Eye (tissue), 1 donor: ENCODE measurements around the gene EPS8L3.
"Not testable (repeated sequence)": the region's sequence is repeated elsewhere in the genome, so short reads cannot be mapped to it uniquely, and the experiment has no call there.

Experiments
- DNase-seq: peaks from one replicate; pipeline ENCODE4 v3.0.0-alpha.2; 2015

EPS8L3 gene

DNA sequence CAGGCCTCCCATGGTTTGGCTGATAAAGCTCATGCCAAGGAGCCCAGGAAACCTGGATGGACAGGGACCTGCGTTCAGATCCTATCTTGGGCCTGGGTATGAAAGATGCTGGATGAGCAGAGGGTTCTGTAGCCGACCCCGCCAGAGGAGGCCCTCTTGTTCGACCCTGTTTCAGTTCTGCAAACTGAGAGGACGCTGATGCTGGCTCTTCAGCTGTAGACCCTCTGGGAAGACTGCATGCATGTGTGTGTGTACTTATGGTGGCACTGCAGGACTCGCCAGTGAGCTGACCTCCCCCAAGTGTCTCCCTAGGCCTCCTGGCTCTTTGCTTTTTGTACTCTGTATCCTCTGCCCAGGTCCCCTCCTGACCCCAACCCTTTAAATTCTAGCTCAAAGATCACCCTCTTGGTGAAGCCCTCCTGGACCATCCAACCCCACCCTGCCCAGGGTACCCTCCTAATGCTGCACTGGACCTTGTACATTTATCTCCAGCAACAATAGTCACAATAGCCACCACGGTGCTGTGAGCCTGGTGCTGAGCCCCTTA is 1.6 kb downstream of the EPS8L3 start:
- no peak for DNase-seq

GRCh38 chr1:109761227-109762038 is 2.3 kb downstream of the EPS8L3 start:
- peak; percentile 50 for DNase-seq

GRCh38 chr1:109760581-109761226 is 3.0 kb downstream of the EPS8L3 start:
- DNase-seq: no peak

DNA sequence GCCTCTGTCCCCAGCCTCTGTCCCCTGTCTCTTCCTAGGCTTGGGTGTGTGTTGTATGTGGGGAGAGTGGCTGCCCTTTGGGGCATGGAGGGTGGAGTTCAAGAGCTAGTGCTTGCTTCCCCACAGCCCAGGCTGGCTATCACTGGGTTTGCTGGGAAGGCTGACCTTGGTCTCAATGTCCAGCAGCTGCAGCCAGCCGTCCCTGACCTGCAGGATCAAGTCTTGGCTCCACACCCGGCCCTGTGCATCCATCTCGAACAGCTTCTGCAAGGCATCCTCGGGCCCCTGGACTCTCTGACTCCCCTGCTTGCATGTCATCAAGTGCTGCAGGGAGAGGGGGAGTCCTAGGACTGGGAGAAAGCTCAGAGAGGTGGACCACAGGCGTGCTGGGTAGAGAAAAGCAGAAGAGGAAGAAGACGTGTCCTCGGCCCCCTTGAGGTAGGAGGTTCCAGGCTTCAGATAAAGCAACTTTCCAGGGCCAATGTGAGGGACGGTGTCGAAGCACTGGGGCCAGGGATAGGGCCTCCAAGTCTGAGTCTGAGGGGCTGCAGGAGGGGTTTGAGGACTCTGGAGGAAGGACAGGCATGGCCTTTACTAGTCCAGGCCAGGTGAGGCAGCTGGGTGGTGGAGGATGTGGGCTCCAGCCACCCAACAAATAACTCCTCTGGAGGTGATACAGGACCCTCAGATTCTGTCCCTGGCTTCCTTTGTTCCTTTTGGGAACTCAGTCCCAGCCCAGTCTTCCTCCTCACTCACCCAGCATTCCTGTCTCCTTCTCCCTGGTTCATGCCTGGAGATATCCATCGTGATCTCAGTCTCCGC is 4.0 kb downstream of the EPS8L3 start:
- no peak for DNase-seq

DNA sequence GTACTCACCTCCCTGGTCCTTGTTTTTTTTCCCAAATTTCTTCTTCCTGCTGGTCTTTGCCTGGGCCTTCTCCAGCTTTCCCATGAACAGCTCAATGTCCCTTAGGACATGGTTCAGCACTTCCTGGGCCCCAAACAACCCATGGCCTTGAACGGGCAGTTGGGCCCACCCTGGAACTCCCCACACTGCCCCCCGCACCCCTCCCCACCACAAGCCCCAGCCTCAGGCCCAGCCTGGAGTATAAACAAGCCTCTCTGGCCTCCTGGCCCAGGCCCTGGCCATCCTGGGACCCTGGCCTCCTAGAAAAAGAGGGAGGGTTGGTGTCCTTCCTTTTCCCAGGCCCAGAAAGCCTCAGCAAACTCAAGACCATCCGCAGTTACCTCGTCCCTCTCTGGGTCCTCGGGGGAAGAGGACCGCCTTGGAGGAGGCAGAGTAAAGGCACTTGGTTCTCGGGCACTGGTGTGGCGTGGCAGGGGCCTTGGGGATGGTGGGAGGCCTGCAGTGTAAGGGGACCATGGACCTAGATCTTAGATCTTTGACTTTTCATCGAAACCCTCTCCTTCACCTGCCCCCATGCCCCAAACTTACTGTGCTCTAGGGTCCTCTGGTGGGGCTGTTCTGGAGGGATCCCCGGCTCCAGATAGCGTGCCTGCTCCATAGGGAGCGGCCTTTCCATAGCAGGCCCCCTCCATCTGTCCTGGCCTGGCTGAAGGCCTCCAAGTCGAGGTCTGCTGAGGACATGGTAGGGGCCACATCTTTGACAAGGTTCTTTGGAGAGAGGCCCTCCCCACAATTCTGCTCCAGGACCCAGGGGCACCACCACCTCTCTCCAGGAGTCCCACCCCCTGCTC is 5.6 kb downstream of the EPS8L3 start:
- DNase-seq: no peak

GRCh38 chr1:109756848-109757521 is 6.7 kb downstream of the EPS8L3 start:
- no peak for DNase-seq

DNA sequence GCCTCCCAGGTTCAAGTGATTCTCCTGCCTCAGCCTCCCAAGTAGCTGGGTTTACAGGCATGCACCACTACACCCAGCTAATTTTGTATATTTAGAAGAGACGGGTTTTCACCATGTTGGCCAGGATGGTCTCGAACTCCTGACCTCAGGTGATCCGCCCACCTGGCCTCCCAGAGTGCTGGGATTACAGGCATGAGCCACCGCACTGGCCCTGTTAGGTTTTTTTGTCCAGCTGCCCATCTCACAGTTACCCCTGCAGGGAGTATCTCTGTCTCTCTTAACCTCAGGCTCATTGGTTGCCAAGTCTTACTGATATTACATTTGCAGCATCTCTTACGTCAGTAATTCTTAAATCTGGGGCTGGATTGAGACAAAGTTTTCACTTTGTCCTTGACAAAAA is 7.4 kb downstream of the EPS8L3 start:
- not testable (repeated sequence) for DNase-seq

GRCh38 chr1:109754738-109755137 is 9.0 kb downstream of the EPS8L3 start:
- no peak for DNase-seq

DNA sequence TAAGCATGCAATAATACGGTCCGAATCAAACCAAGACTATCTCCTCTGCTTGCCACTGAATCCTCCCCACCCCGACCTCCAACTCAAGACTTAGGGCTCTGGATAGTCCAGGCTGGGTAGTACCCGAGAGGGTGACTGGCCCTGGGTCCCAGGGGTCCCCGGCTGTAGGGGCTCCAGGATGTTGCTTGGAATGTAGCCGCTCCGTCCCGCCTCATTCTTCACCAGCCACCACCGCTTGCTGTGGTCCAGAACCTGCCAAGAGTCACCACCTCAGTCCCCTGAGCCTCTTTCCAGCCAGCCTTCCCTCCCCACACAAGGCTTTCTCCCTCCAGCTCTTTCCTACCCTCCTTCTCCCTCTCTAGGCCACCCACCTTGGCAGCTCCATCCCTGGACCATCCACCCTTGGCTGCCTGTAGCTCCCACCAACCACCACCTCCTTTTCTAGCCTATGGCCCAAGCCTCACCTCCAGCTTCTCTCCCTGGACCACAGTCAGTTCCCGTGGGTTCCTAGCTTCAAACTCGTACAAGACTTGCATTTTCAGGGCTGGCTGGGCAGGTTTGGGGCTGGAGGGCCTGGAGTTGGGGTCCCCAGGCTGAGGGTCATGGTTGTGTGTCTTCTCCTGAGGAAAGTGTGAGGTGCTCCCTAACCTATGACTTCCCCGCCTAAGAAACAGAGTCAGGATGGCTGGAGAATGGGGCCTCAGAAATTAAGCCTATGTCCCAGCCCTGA is 12.0 kb downstream of the EPS8L3 start:
- no peak for DNase-seq

- no peak for DNase-seq
Measured at GRCh38 chr1:109750920-109751319, 12.8 kb downstream of the EPS8L3 start.

GRCh38 chr1:109750241-109750882 is 13.4 kb downstream of the EPS8L3 start:
- DNase-seq: no peak

DNA sequence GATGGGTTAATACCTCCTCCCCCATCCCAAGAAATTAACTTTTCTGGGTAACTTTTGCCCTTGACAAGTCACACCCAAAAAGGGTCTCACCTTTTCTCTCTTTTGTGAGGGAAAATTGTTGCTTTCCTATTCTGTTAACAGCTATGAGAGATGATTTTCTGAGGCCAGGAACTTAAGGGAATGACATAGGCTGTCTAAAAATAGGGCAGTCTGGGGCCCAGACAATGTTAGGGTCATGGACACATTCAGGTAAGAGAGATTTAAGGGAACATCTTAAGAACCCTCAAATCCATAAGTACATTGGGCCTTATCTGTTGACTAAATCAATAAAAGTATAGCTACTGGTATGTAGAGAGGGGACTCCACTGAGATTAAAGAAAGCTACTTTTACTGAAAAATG is 14.5 kb downstream of the EPS8L3 start:
- no peak for DNase-seq

- not testable (repeated sequence) for DNase-seq
Measured at GRCh38 chr1:109748311-109748710, 15.4 kb downstream of the EPS8L3 start.

GRCh38 chr1:109740615-109741373 is 22.9 kb downstream of the EPS8L3 start, which contains the start of gene GSTM3:
Gene GSTM3 (minus strand): TSS chr1:109741038. CDS start chr1:109740287, 751 bp downstream.
- DNase-seq: no peak

DNA sequence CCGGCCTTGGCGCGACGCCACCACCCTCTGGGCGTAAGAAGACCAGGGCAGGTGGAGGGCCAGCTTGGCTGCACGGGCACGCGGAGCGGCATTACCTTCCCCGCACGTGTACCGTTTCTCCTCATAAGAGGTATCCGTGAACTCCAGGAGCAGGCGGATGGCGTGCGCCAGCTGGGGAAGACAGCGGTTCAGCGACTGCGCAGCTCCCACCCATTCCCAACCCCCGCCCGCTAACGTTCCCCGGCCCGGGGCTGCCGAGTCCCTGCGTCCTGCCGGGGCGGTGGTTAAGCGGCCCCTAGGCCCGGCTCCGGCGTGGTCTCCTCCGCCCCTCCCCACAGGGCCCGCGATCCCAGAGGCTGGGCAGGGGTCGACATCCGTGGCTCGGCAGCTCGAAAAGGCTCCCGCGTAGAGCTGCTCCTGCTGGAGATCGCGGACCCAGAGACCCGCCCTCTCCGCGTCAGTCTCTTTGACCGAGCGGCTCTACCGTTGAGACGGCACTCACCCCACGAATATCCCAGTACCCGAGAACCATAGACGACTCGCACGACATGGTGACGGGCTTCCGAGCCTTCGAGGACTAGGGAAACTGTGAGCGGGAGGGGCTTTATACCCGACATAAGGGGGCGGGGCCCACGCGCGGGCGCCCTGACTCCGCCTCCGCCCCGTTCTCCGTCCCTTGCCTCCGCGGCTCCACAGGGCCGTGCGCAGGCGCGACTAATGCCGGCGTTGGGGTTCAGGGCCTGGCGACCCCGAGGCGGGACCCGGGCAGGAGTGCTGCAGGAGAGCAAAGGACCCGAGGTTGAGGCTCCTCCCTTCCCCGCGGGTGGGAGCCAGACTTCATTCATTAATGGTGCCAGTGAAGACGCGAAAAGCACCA is 23.7 kb downstream of the EPS8L3 start:
- DNase-seq: peak; percentile 96

- DNase-seq: no peak
Measured at GRCh38 chr1:109733236-109733870, 30.4 kb downstream of the EPS8L3 start.

DNA sequence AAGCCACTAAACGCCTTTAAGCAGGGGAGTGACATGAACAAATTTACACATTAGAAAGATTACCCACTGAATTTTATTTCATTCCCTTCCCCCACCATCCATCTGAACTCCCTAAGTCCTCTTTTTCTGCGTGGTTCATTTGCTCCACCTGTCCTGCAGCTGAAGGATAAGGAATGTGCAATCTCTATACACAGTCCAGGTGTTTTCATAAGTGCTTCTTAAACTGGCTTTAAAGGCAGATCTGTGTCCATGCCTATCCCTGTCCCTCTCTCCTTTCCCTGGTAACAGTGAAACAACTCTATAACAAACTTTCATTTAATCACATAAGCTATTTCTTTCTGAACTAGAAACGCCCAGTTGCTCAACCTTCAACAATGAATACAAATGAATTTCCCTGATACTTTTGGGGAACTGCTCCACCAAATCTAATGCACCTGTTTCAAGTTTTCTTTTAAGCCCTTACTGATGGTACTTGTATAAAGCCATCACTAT is 31.3 kb downstream of the EPS8L3 start:
- no peak for DNase-seq

DNA sequence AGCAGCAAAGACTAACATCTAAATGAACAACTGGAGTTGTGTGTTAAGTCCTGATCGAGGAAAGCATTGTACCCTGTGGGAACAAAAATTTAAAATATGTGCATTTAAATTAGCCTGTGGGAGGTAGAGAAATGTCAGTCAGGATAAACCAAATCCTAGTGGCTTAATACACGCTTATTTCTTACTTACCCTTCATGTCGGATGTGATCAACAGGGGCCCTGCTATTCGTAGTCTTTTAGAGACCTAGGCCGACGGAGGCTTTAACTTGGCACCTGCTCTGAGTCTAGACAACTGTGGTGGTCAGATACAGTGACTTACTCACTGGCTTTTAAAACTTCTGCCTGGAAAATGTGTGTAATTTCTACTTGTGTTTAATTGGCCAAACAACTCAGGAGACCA is 33.1 kb downstream of the EPS8L3 start:
- DNase-seq: no peak
